Upper lobe of left lung (tissue), 6 donors: ENCODE data around the gene PLXNB3. TPM values are rescaled to one million over a fixed set of nuclear protein-coding genes. Genes with fewer than 3 reads are reported as not detected.

ENCODE experiments used
- ATAC-seq, 2 donors: fragments of 200-7000 bp; cut with Tn5 transposase; one replicate each; pipeline ENCODE4 v1.9.1; 2022; ENCODE audit warnings: mild to moderate bottlenecking in 2 of 2, moderate library complexity in 2 of 2; ENCODE audit not compliant: low FRiP score in 2 of 2
- DNase-seq, 2 donors: peaks; one replicate each; pipeline ENCODE4 v3.0.0-alpha.2; 2019 to 2020
- H3K27ac ChIP-seq, 4 donors: fragments of 200-600 bp; sonication (generic); one replicate each; pipeline ENCODE4 v1.5.1; 2016 to 2019
- H3K27me3 ChIP-seq, 4 donors: fragments of 200-600 bp; sonication (generic); one replicate each; pipeline ENCODE4 v1.5.1; 2017 to 2019
- H3K36me3 ChIP-seq, 4 donors: fragments of 200-600 bp; sonication (generic); one replicate each; pipeline ENCODE4 v1.5.1; 2016 to 2019
- H3K4me1 ChIP-seq, 4 donors: fragments of 200-600 bp; sonication (generic); one replicate each; pipeline ENCODE4 v1.5.1; 2018 to 2019
- H3K4me3 ChIP-seq, 4 donors: fragments of 200-600 bp; sonication (generic); one replicate each; pipeline ENCODE4 v1.5.1; 2017 to 2019; ENCODE audit warnings: mild to moderate bottlenecking in 2 of 4, moderate library complexity in 1 of 4
- H3K9me3 ChIP-seq, 4 donors: fragments of 200-600 bp; sonication (generic); one replicate each; pipeline ENCODE4 v1.5.1; 2018 to 2019
- CTCF ChIP-seq, 6 experiments: fragments of 450-650 bp in 4 of 6; fragments of 200-600 bp in 2 of 6; sonication (generic) in 2 of 6; IDR thresholded peaks; one replicate each; pipeline ENCODE4 v1.5.1; 2016 to 2019; ENCODE audit warnings: antibody characterized with exemption in 6 of 6
- EP300 ChIP-seq, 4 donors: sonication (generic); formaldehyde crosslinking; IDR thresholded peaks; one replicate each; pipeline ENCODE4 v1.5.1; 2017; ENCODE audit warnings: antibody characterized with exemption in 4 of 4, control low read depth in 2 of 4
- POLR2A ChIP-seq, 4 donors: fragments of 450-650 bp; IDR thresholded peaks; one replicate each; pipeline ENCODE4 v1.5.1; 2016 to 2017; ENCODE audit warnings: antibody characterized with exemption in 4 of 4, mild to moderate bottlenecking in 2 of 4
- POLR2AphosphoS5 ChIP-seq, 2 donors: sonication (generic); formaldehyde crosslinking; IDR thresholded peaks; one replicate each; pipeline ENCODE4 v1.5.1; 2017; ENCODE audit warnings: antibody characterized with exemption in 2 of 2
- WGBS, 2 donors: methylation state at CpG; one replicate each; pipeline ENCODE4 v1.1.5; 2017 to 2018; 5-methylcytosine and 5-hydroxymethylcytosine counted together
- total RNA-seq, 6 donors: library from RNA; depleted of rRNA in 4 of 6; stranded (reverse); fragments of >200 nt in 4 of 6; gene quantifications; one replicate each; pipeline versions ENCODE4 v1.1.0 to v1.2.1, GENCODE V29; 2016 to 2021
- donor health status: DM: no; HTN: no; CAD: no; lungs with moderate emphysema.
- donor health status: DM: no; HTN: yes; CAD: no; lungs with severe emphysema.

The PLXNB3 gene
- total RNA-seq, 6 donors from 2014 or later, result 1.3 to 21.0 (median 2.9) TPM

- Histone ChIP-seq H3K4me1 (peaks cover 0 to 13% (median 1%) of the 10 kb centered on the region in 4 donors), H3K27ac (no peak overlapping the region), H3K36me3 (no peaks in the 10 kb centered on the region), H3K27me3 (peaks cover 0 to 12% (median 0%) of the 10 kb centered on the region in 4 donors), H3K4me3 (no peak overlapping the region), H3K9me3 (no peaks in the 10 kb centered on the region)
- DNase-seq (no peak), ATAC-seq (no peak)
- TF ChIP-seq POLR2AphosphoS5 (IDR thresholded peaks at IDR 0.05), result no peak
- TF ChIP-seq POLR2A (IDR thresholded peaks at IDR 0.05), result no peak
- TF ChIP-seq EP300 (IDR thresholded peaks at IDR 0.05), result no peak
- TF ChIP-seq CTCF (IDR thresholded peaks at IDR 0.05), result no peak
- 92% methylated on average over 31 of the region's 34 CpGs; no CpG with 5 or more reads in 1 of the 2 donors for WGBS, 2 donors
Measured at GRCh38 chrX:153777261-153778090, 13.4 kb downstream of the PLXNB3 start.

DNA sequence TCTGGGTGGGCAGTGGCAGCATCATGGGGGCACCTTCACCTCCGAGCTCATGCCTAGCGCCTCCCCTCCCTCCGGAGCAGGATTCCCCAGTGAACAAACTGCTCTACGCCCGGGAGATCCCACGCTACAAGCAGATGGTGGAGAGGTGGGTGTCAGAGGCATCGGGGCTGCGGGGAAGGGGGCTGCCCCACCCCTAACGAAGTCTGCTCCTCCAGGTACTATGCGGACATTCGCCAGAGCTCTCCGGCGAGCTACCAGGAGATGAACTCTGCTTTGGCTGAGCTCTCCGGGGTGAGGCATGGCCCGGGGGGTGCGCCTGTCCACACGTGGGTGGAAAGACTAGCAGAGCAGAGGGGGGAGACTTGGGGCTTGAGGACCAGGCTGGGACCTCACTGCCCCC, 14.1 kb downstream of the PLXNB3 start:
- H3K4me3 ChIP-seq, result no peak overlapping the region
- no peak for DNase-seq
- H3K36me3 ChIP-seq, result no peaks in the 10 kb centered on the region
- no peaks in the 10 kb centered on the region for H3K9me3 ChIP-seq
- H3K27me3 ChIP-seq, result peaks cover 0 to 12% (median 0%) of the 10 kb centered on the region in 4 donors
- WGBS, 2 donors, result 81% methylated on average over 17 of the region's 17 CpGs; no CpG with 5 or more reads in 1 of the 2 donors
- no peak overlapping the region for H3K27ac ChIP-seq
- no peak for ATAC-seq
- no peak for TF ChIP-seq EP300 (IDR thresholded peaks at IDR 0.05)
- TF ChIP-seq CTCF (IDR thresholded peaks at IDR 0.05), result no peak
- no peak for TF ChIP-seq POLR2AphosphoS5 (IDR thresholded peaks at IDR 0.05)
- no peak for TF ChIP-seq POLR2A (IDR thresholded peaks at IDR 0.05)
- peaks cover 0 to 13% (median 1%) of the 10 kb centered on the region in 4 donors for H3K4me1 ChIP-seq

GRCh38 chrX:153778684-153779101, 14.6 kb downstream of the PLXNB3 start:
- no peak overlapping the region for H3K27ac ChIP-seq
- ATAC-seq, result no peak
- 89% methylated on average over 7 of the region's 16 CpGs; no CpG with 5 or more reads in 1 of the 2 donors for WGBS, 2 donors
- H3K4me3 ChIP-seq, result no peak overlapping the region
- H3K36me3 ChIP-seq, result no peaks in the 10 kb centered on the region
- H3K4me1 ChIP-seq, result peaks cover 0 to 13% (median 1%) of the 10 kb centered on the region in 4 donors
- TF ChIP-seq CTCF (IDR thresholded peaks at IDR 0.05) (no peak), POLR2A (IDR thresholded peaks at IDR 0.05) (no peak), EP300 (IDR thresholded peaks at IDR 0.05) (no peak), POLR2AphosphoS5 (IDR thresholded peaks at IDR 0.05) (no peak)
- no peaks in the 10 kb centered on the region for H3K9me3 ChIP-seq
- no peak for DNase-seq
- peaks cover 0 to 12% (median 0%) of the 10 kb centered on the region in 4 donors for H3K27me3 ChIP-seq

DNA sequence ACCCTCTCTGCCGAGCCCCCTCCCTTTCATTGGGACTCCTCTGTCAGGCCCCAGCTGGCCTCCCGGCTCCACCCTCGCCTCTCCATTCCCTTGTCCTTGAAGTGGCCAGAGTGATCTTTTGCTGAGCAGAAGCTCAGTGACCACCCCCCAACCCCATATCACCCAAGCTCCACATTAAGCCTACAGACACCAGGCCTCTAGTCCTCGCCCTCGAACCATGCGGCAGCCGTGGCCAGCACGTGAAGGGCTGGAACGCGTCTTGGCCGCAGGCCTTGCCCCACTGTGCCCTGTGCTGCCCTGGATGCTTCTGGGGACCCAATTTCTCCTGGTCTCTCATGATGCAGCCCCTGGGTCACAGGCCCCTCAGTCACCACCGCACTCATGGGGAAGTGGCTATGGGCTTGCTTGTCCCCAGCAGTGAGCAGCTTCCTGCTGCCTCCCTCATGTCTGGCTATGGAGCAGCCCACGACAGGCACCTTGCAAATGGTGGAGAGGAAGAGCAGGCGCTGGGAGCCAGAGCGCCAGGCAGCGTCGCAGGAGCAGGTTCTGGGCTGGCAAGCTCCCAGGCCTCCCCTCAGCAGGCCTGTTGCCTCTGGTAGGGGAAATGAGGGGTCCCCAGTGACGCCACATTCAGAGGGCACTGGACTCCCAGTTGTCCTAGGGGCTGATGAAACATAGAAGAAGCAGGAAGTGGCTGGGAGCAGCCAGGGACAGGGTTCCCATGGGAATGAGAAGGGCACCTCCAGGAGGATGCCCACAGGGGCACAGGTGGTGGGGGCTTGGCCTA, 16.0 kb downstream of the PLXNB3 start:
- no peak overlapping the region for H3K27ac ChIP-seq
- peaks cover 0 to 12% (median 0%) of the 10 kb centered on the region in 4 donors for H3K27me3 ChIP-seq

More for the DNA sequence above, 16.0 kb downstream of the PLXNB3 start:
- ATAC-seq (no peak), DNase-seq (no peak)
- no peak overlapping the region for H3K4me3 ChIP-seq
- no peak for TF ChIP-seq CTCF (IDR thresholded peaks at IDR 0.05)
- no peak for TF ChIP-seq POLR2AphosphoS5 (IDR thresholded peaks at IDR 0.05)
- TF ChIP-seq POLR2A (IDR thresholded peaks at IDR 0.05), result no peak
- no peak for TF ChIP-seq EP300 (IDR thresholded peaks at IDR 0.05)
- H3K9me3 ChIP-seq, result no peaks in the 10 kb centered on the region
- H3K36me3 ChIP-seq, result peaks cover 0 to 8% (median 0%) of the 10 kb centered on the region in 4 donors
- H3K4me1 ChIP-seq, result peaks cover 0 to 13% (median 1%) of the 10 kb centered on the region in 4 donors
- WGBS, 2 donors, result 70 to 79% methylated on average over 3 to 18 of the region's 18 CpGs
